Mesendoderm (in vitro differentiated cells): ENCODE results near the gene CD46.

Experiments
- DNase-seq: peaks from one replicate; pipeline ENCODE4 v3.0.0; 2013
- H2AK5ac ChIP-seq: 2 replicates; pipeline ENCODE4 v1.6.1; 2013; ENCODE audit warnings: low read length, inconsistent platforms
- H2BK120ac ChIP-seq: 2 replicates; pipeline ENCODE4 v1.6.1; 2013; ENCODE audit warnings: low read depth, mild to moderate bottlenecking, low read length, moderate library complexity, mixed read lengths
- H2BK15ac ChIP-seq: replicated peaks from 2 replicates; pipeline ENCODE4 v1.6.1; 2013; ENCODE audit warnings: low read depth, mild to moderate bottlenecking, moderate library complexity
- H2BK5ac ChIP-seq: 2 replicates; pipeline ENCODE4 v1.6.1; 2013; ENCODE audit warnings: low read length, inconsistent platforms
- H3K18ac ChIP-seq: 2 replicates; pipeline ENCODE4 v1.6.1; 2013; ENCODE audit warnings: mild to moderate bottlenecking, low read length, mixed read lengths
- H3K23ac ChIP-seq: one replicate; pipeline ENCODE4 v1.6.1; 2013; ENCODE audit warnings: low read length
- H3K27ac ChIP-seq: 2 replicates; pipeline ENCODE4 v1.5.1; 2013; ENCODE audit warnings: low read depth, mild to moderate bottlenecking, inconsistent platforms, low read length, moderate library complexity
- H3K27me3 ChIP-seq: 2 replicates; pipeline ENCODE4 v1.6.1; 2013; ENCODE audit warnings: low read length, control low read depth, mild to moderate bottlenecking, inconsistent platforms; ENCODE audit not compliant: insufficient read depth, poor library complexity
- H3K36me3 ChIP-seq: 2 replicates; pipeline ENCODE4 v1.6.1; 2013; ENCODE audit warnings: low read length, inconsistent platforms; ENCODE audit not compliant: control insufficient read depth, insufficient read depth
- H3K4ac ChIP-seq: one replicate; pipeline ENCODE4 v1.6.1; 2013; ENCODE audit warnings: low read depth, mild to moderate bottlenecking, low read length, moderate library complexity
- H3K4me1 ChIP-seq: 2 replicates; pipeline ENCODE4 v1.6.1; 2013; ENCODE audit warnings: low read depth, low read length, inconsistent platforms; ENCODE audit not compliant: control insufficient read depth
- H3K4me2 ChIP-seq: 2 replicates; pipeline ENCODE4 v1.6.1; 2013; ENCODE audit warnings: low read length
- H3K4me3 ChIP-seq: 2 replicates; pipeline ENCODE4 v1.5.1; 2013; ENCODE audit warnings: mild to moderate bottlenecking, low read length
- H3K56ac ChIP-seq: one replicate; pipeline ENCODE4 v1.6.1; 2013; ENCODE audit warnings: low read length
- H3K79me1 ChIP-seq: 2 replicates; pipeline ENCODE4 v1.6.1; 2013; ENCODE audit warnings: low read length, inconsistent platforms
- H3K79me2 ChIP-seq: 2 replicates; pipeline ENCODE4 v1.6.1; 2013; ENCODE audit warnings: mild to moderate bottlenecking, low read length; ENCODE audit not compliant: control insufficient read depth, insufficient read depth
- H3K9ac ChIP-seq: 2 replicates; pipeline ENCODE4 v1.6.1; 2013; ENCODE audit warnings: low read length, inconsistent platforms
- H4K5ac ChIP-seq: one replicate; pipeline ENCODE4 v1.6.1; 2013; ENCODE audit warnings: low read length
- H4K8ac ChIP-seq: one replicate; pipeline ENCODE4 v1.6.1; 2013; ENCODE audit warnings: low read depth, mild to moderate bottlenecking, control low read depth, low read length, moderate library complexity
- WGBS: extraction: QIAGEN DNeasy Blood & Tissue Kit; methylation state at CpG from one replicate; pipeline ENCODE4 v1.1.7; 2013; ENCODE audit warnings: low lambda C conversion rate, missing lambda C conversion rate; ENCODE audit not compliant: insufficient coverage; ENCODE audit errors: extremely low coverage; 5-methylcytosine and 5-hydroxymethylcytosine counted together

CD46 gene

GRCh38 chr1:207830788-207831187, 78.9 kb downstream of the CD46 start:
- no peaks in the 10 kb centered on the region for H3K79me1 ChIP-seq
- H2BK120ac ChIP-seq = no peak overlapping the region
- no peak overlapping the region for H3K56ac ChIP-seq
- H3K18ac ChIP-seq = no peak overlapping the region
- no peak overlapping the region for H2BK15ac ChIP-seq
- no peak overlapping the region for H3K27ac ChIP-seq
- DNase-seq = no peak
- H3K27me3 ChIP-seq = no peaks in the 10 kb centered on the region
- WGBS = no CpG with 5 or more reads among the region's 9 CpGs
- H3K79me2 ChIP-seq = no peaks in the 10 kb centered on the region
- no peak overlapping the region for H3K4me2 ChIP-seq
- H3K23ac ChIP-seq = no peak overlapping the region
- H3K36me3 ChIP-seq = no peaks in the 10 kb centered on the region
- no peak overlapping the region for H3K9ac ChIP-seq
- H3K4me3 ChIP-seq = no peak overlapping the region
- H2AK5ac ChIP-seq = no peak overlapping the region
- H2BK5ac ChIP-seq = no peak overlapping the region
- H3K4ac ChIP-seq = no peak overlapping the region
- H4K8ac ChIP-seq = no peak overlapping the region
- no peaks in the 10 kb centered on the region for H3K4me1 ChIP-seq
- H4K5ac ChIP-seq = no peak overlapping the region

DNA sequence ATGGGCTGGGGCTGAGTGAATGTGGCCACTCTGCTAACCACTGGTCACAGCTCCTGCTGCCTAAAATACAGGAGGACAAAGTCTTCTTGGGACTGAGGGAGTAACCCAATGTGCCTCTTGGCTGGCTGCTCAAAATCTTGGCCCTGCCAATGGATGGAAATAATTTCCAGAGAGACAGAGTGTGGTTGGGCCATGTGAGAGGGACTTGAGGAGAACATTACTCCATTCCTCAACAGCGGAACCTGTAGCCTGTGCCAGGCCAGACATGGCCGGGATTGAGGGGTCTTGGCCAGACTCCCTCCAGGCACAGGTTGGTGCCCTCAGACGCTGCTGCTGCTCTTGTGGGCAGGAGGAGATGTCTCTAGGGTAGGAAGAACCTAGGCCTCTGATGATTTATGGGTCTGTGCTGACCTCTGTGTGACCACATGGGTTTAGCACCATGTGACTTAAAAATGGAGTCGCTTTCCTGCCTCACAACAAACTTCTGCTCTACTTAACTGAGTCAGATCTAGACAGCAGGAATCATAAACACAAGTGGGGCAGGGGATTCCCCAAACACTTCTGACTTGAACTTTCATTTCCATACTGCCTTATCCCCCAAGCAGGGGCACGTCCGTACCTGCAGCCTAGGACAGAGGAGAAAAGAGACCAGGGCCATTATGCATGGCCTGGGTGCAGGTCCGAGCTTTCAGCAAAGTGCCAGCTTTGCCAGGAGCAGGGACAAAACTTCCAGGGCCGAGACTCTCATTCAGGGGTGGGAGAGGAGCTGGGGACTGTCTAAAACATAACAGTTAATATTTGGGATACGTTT, 79.9 kb downstream of the CD46 start:
- Histone ChIP-seq H3K27me3 (no peaks in the 10 kb centered on the region), H2BK5ac (no peak overlapping the region), H3K4me2 (no peak overlapping the region), H4K5ac (no peak overlapping the region), H2BK15ac (no peak overlapping the region), H2BK120ac (no peak overlapping the region), H3K56ac (no peak overlapping the region), H3K79me1 (no peaks in the 10 kb centered on the region), H3K23ac (no peak overlapping the region), H3K36me3 (no peaks in the 10 kb centered on the region), H3K27ac (no peak overlapping the region), H3K79me2 (no peaks in the 10 kb centered on the region), H3K4me1 (no peaks in the 10 kb centered on the region), H4K8ac (no peak overlapping the region), H2AK5ac (no peak overlapping the region), H3K4me3 (no peak overlapping the region), H3K18ac (no peak overlapping the region), H3K4ac (no peak overlapping the region), H3K9ac (no peak overlapping the region)
- DNase-seq = no peak
- no CpG with 5 or more reads among the region's 9 CpGs for WGBS

GRCh38 chr1:207832796-207833195, 80.9 kb downstream of the CD46 start:
- H2BK5ac ChIP-seq = no peak overlapping the region
- H3K36me3 ChIP-seq = no peaks in the 10 kb centered on the region
- H4K8ac ChIP-seq = no peak overlapping the region
- DNase-seq = no peak
- no peaks in the 10 kb centered on the region for H3K79me1 ChIP-seq
- H3K27ac ChIP-seq = no peak overlapping the region
- no peak overlapping the region for H2AK5ac ChIP-seq
- H3K4me2 ChIP-seq = no peak overlapping the region
- no peaks in the 10 kb centered on the region for H3K4me1 ChIP-seq
- no CpG with 5 or more reads among the region's 8 CpGs for WGBS
- H3K18ac ChIP-seq = no peak overlapping the region
- no peaks in the 10 kb centered on the region for H3K79me2 ChIP-seq
- H4K5ac ChIP-seq = no peak overlapping the region
- H2BK15ac ChIP-seq = no peak overlapping the region
- H3K4ac ChIP-seq = no peak overlapping the region
- H3K27me3 ChIP-seq = no peaks in the 10 kb centered on the region
- H3K23ac ChIP-seq = no peak overlapping the region
- H2BK120ac ChIP-seq = no peak overlapping the region
- H3K4me3 ChIP-seq = no peak overlapping the region
- H3K56ac ChIP-seq = no peak overlapping the region
- no peak overlapping the region for H3K9ac ChIP-seq

DNA sequence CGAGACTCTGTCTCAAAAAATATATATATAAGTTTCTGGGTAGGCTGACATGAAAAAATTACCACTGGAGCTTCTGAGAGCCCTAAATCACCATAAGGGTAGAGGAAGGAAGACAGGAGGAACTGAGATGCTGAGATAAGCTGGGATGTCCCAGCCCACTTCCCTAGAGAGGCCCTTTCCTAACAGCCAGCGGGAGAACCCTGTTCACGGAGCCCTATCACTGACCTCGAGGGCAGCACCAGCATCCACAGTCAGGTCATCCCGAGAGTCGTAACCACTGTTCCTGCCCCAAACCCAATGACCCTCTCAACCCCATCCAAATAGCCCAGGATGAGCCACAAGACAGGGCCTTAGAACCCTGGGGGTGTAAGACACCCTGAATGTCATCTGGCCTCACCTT, 81.5 kb downstream of the CD46 start:
- H2BK5ac ChIP-seq = no peak overlapping the region
- DNase-seq = no peak
- H2AK5ac ChIP-seq = no peak overlapping the region
- no peak overlapping the region for H3K56ac ChIP-seq
- no peak overlapping the region for H3K9ac ChIP-seq
- H3K4me3 ChIP-seq = no peak overlapping the region
- H3K79me1 ChIP-seq = no peaks in the 10 kb centered on the region
- no peak overlapping the region for H3K4me2 ChIP-seq
- H3K18ac ChIP-seq = no peak overlapping the region
- H3K27me3 ChIP-seq = no peaks in the 10 kb centered on the region
- no peak overlapping the region for H2BK15ac ChIP-seq
- H4K5ac ChIP-seq = no peak overlapping the region
- H3K36me3 ChIP-seq = no peaks in the 10 kb centered on the region
- H3K4ac ChIP-seq = no peak overlapping the region
- H3K23ac ChIP-seq = no peak overlapping the region
- no peak overlapping the region for H2BK120ac ChIP-seq
- no peak overlapping the region for H4K8ac ChIP-seq
- H3K4me1 ChIP-seq = no peaks in the 10 kb centered on the region
- H3K79me2 ChIP-seq = no peaks in the 10 kb centered on the region
- no CpG with 5 or more reads among the region's 6 CpGs for WGBS
- no peak overlapping the region for H3K27ac ChIP-seq

GRCh38 chr1:207833956-207834660, 82.3 kb downstream of the CD46 start:
- Histone ChIP-seq H3K27ac (no peak overlapping the region), H2BK120ac (no peak overlapping the region), H3K4me2 (no peak overlapping the region), H3K79me1 (no peaks in the 10 kb centered on the region), H3K56ac (no peak overlapping the region), H4K5ac (no peak overlapping the region), H3K4ac (no peak overlapping the region), H2BK15ac (no peak overlapping the region), H2BK5ac (no peak overlapping the region), H3K9ac (no peak overlapping the region), H2AK5ac (no peak overlapping the region), H3K18ac (no peak overlapping the region), H3K27me3 (no peaks in the 10 kb centered on the region), H4K8ac (no peak overlapping the region), H3K4me1 (no peaks in the 10 kb centered on the region), H3K4me3 (no peak overlapping the region), H3K79me2 (no peaks in the 10 kb centered on the region), H3K23ac (no peak overlapping the region), H3K36me3 (no peaks in the 10 kb centered on the region)
- no CpG with 5 or more reads among the region's 7 CpGs for WGBS
- no peak for DNase-seq
